Left cardiac atrium (tissue), 4 donors: Measurements from ENCODE around the gene ATG2B. TPM values are rescaled to one million over a fixed set of nuclear protein-coding genes. Genes with fewer than 3 reads are reported as not detected.

ENCODE experiments used
- ATAC-seq, 2 donors: fragments of 200-7000 bp; cut with Tn5 transposase; one replicate each; pipeline ENCODE4 v1.9.1; 2020; ENCODE audit warnings: mild to moderate bottlenecking in 2 of 2, moderate library complexity in 2 of 2
- DNase-seq: peaks from one replicate; pipeline ENCODE4 v3.0.0-alpha.2; 2020
- intact Hi-C, 2 donors: fragments of 100-400 bp; cut with DNase I; formaldehyde crosslinking; loops; one replicate each; pipeline versions ENCODE4 v1.14.1 to v1.15.1; 2022 to 2023
- long read RNA-seq: library from polyadenylated mRNA; unstranded; transcript quantifications from one replicate; pipeline ENCODE4 v2.0.0, GENCODE V29; 2021
- total RNA-seq, 2 donors: library from RNA; stranded (reverse); fragmentation: NEBNext Ultra II Directional; extraction: Animal tissue kit (Norgen Biotek cat#: 25700); gene quantifications; one replicate each; pipeline ENCODE4 v1.2.1, GENCODE V29; 2021
- donor health status: DM: no; HTN: yes; CAD: no.
- donor health status: DM: no; HTN: yes; CAD: no; lungs with severe emphysema.
- donor health status: DM: yes; HTN: yes; CAD: no.
- donor health status: Dilated cardiomyopathy.

Gene ATG2B
- 10 to 100 TPM; 12.4 to 13.3 TPM for total RNA-seq
- long read RNA-seq, partial matches to known transcripts, result 1 of 2 reads
- long read RNA-seq, other reads (novel, unspliced or antisense), result 1 of 2 reads

GRCh38 chr14:96362965-96363750 is at the start of gene ATG2B, which contains the start of gene GSKIP:
TSS of gene ATG2B (minus strand) at chr14:96363341. CDS start at chr14:96362976, 365 bp downstream.
TSS of gene GSKIP (plus strand) at chr14:96363526. CDS start at chr14:96382248, 18,722 bp downstream.
- intact Hi-C loops, result no loop called here
- ATAC-seq (peak; percentile 99), DNase-seq (peak; percentile 95)

- intact Hi-C loops, result no loop called here
- ATAC-seq (no peak), DNase-seq (no peak)
These were observed 47.0 kb upstream of the ATG2B start for GRCh38 chr14:96410119-96410518.

GRCh38 chr14:96409701-96410100 is 46.6 kb upstream of the ATG2B start:
- DNase-seq (no peak), ATAC-seq (no peak)
- intact Hi-C loops, result no loop called here

- ATAC-seq (no peak), DNase-seq (no peak)
- intact Hi-C loops, result no loop called here
These were observed 45.5 kb upstream of the ATG2B start for GRCh38 chr14:96408608-96409007.

- no peak for ATAC-seq
- intact Hi-C loops, result no loop called here
These were observed 44.9 kb upstream of the ATG2B start for GRCh38 chr14:96407935-96408570.

GRCh38 chr14:96405677-96406076 is 42.5 kb upstream of the ATG2B start:
- intact Hi-C loops, result no loop called here
- no peak for ATAC-seq
- no peak for DNase-seq

More at GRCh38 chr14:96407935-96408570, 44.9 kb upstream of the ATG2B start:
- no peak for DNase-seq

- intact Hi-C loops, result no loop called here
- ATAC-seq, result no peak
- no peak for DNase-seq
These were observed 40.3 kb upstream of the ATG2B start for GRCh38 chr14:96403409-96403808.

GRCh38 chr14:96400495-96400894 is 37.4 kb upstream of the ATG2B start:
- intact Hi-C loops, result no loop called here
- ATAC-seq, result no peak
- no peak for DNase-seq

- no peak for DNase-seq
- ATAC-seq, result no peak
- intact Hi-C loops, result no loop called here
These were observed 36.3 kb upstream of the ATG2B start for GRCh38 chr14:96399405-96399804.

GRCh38 chr14:96398921-96399320 is 35.8 kb upstream of the ATG2B start:
- intact Hi-C loops, result no loop called here
- ATAC-seq, result no peak
- no peak for DNase-seq

- intact Hi-C loops, result no loop called here
- DNase-seq, result no peak
- no peak for ATAC-seq
These were observed 35.3 kb upstream of the ATG2B start for GRCh38 chr14:96398432-96398831.

- DNase-seq (no peak), ATAC-seq (no peak)
- intact Hi-C loops, result no loop called here
These were observed 31.1 kb upstream of the ATG2B start for GRCh38 chr14:96394047-96394815.

- DNase-seq (no peak), ATAC-seq (no peak)
- intact Hi-C loops, result no loop called here
These were observed 30.0 kb upstream of the ATG2B start for GRCh38 chr14:96393071-96393691.

- peak; percentile 98 to 99 for ATAC-seq
- intact Hi-C loops, result loop anchor here in 1 of 2 donors (2.0 kb wide), 1 partner anchor 27 kb away; no protein-coding TSS in a partner anchor
These were observed 28.4 kb upstream of the ATG2B start for GRCh38 chr14:96391293-96392118.

GRCh38 chr14:96390965-96391292 is 27.8 kb upstream of the ATG2B start:
- ATAC-seq (no peak), DNase-seq (no peak)

More at GRCh38 chr14:96391293-96392118, 28.4 kb upstream of the ATG2B start:
- DNase-seq, result peak; percentile 97

GRCh38 chr14:96385385-96385784 is 22.2 kb upstream of the ATG2B start:
- intact Hi-C loops, result no loop called here
- ATAC-seq (no peak), DNase-seq (no peak)

More at GRCh38 chr14:96390965-96391292, 27.8 kb upstream of the ATG2B start:
- intact Hi-C loops, result loop anchor here in 1 of 2 donors (2.0 kb wide), 1 partner anchor 26 kb away; no protein-coding TSS in a partner anchor

GRCh38 chr14:96384740-96385139 is 21.6 kb upstream of the ATG2B start:
- no peak for DNase-seq
- no peak for ATAC-seq
- intact Hi-C loops, result no loop called here

- intact Hi-C loops, result no loop called here
- ATAC-seq, result no peak
- no peak for DNase-seq
These were observed 20.9 kb upstream of the ATG2B start for GRCh38 chr14:96384053-96384452.
